Measurements from ENCODE around the gene NR6A1.

NR6A1 gene

GRCh38 chr9:124569942-124570341 lies 201.2 kb downstream of the NR6A1 start:
- TF ChIP-seq ZNF274 (IDR thresholded peaks at IDR 0.05; ENCODE audit: low read depth, low read length): no peak
- H3K4me3 ChIP-seq (ENCODE audit: low read length): no peak overlapping the region

- no peak overlapping the region for H3K4me3 ChIP-seq (ENCODE audit: low read length)
- no peak for TF ChIP-seq ZNF274 (IDR thresholded peaks at IDR 0.05; ENCODE audit: low read depth, low read length)
Observed at GRCh38 chr9:124567362-124567761, 203.7 kb downstream of the NR6A1 start.

- no peak overlapping the region for H3K4me3 ChIP-seq (ENCODE audit: low read length)
- TF ChIP-seq ZNF274 (IDR thresholded peaks at IDR 0.05; ENCODE audit: low read depth, low read length): no peak
Observed at GRCh38 chr9:124562328-124562727, 208.8 kb downstream of the NR6A1 start.

GRCh38 chr9:124559871-124560270 lies 211.2 kb downstream of the NR6A1 start:
- no peak overlapping the region for H3K4me3 ChIP-seq (ENCODE audit: low read length)
- TF ChIP-seq ZNF274 (IDR thresholded peaks at IDR 0.05; ENCODE audit: low read depth, low read length): no peak

GRCh38 chr9:124558777-124559470 lies 212.2 kb downstream of the NR6A1 start:
- TF ChIP-seq ZNF274 (IDR thresholded peaks at IDR 0.05; ENCODE audit: low read depth, low read length): no peak
- no peak overlapping the region for H3K4me3 ChIP-seq (ENCODE audit: low read length)

- no peak for TF ChIP-seq ZNF274 (IDR thresholded peaks at IDR 0.05; ENCODE audit: low read depth, low read length)
- H3K4me3 ChIP-seq (ENCODE audit: low read length): no peak overlapping the region
Observed at GRCh38 chr9:124557895-124558294, 213.2 kb downstream of the NR6A1 start.

GRCh38 chr9:124555043-124555442 lies 216.1 kb downstream of the NR6A1 start:
- no peak overlapping the region for H3K4me3 ChIP-seq (ENCODE audit: low read length)
- no peak for TF ChIP-seq ZNF274 (IDR thresholded peaks at IDR 0.05; ENCODE audit: low read depth, low read length)

- no peak for TF ChIP-seq ZNF274 (IDR thresholded peaks at IDR 0.05; ENCODE audit: low read depth, low read length)
- no peak overlapping the region for H3K4me3 ChIP-seq (ENCODE audit: low read length)
Observed at GRCh38 chr9:124553738-124554137, 217.4 kb downstream of the NR6A1 start.

- TF ChIP-seq ZNF274 (IDR thresholded peaks at IDR 0.05; ENCODE audit: low read depth, low read length): no peak
- no peak overlapping the region for H3K4me3 ChIP-seq (ENCODE audit: low read length)
Observed at GRCh38 chr9:124552273-124552605, 218.9 kb downstream of the NR6A1 start.

GRCh38 chr9:124551472-124552272 lies 219.4 kb downstream of the NR6A1 start:
- TF ChIP-seq ZNF274 (IDR thresholded peaks at IDR 0.05; ENCODE audit: low read depth, low read length): no peak
- no peak overlapping the region for H3K4me3 ChIP-seq (ENCODE audit: low read length)

- no peak overlapping the region for H3K4me3 ChIP-seq (ENCODE audit: low read length)
- no peak for TF ChIP-seq ZNF274 (IDR thresholded peaks at IDR 0.05; ENCODE audit: low read depth, low read length)
Observed at GRCh38 chr9:124550072-124550471, 221.0 kb downstream of the NR6A1 start.

GRCh38 chr9:124549016-124549415 lies 222.1 kb downstream of the NR6A1 start:
- no peak overlapping the region for H3K4me3 ChIP-seq (ENCODE audit: low read length)
- TF ChIP-seq ZNF274 (IDR thresholded peaks at IDR 0.05; ENCODE audit: low read depth, low read length): no peak

- no peak overlapping the region for H3K4me3 ChIP-seq (ENCODE audit: low read length)
- TF ChIP-seq ZNF274 (IDR thresholded peaks at IDR 0.05; ENCODE audit: low read depth, low read length): no peak
Observed at GRCh38 chr9:124544535-124544934, 226.6 kb downstream of the NR6A1 start.

GRCh38 chr9:124541824-124542223 lies 229.3 kb downstream of the NR6A1 start:
- TF ChIP-seq ZNF274 (IDR thresholded peaks at IDR 0.05; ENCODE audit: low read depth, low read length): no peak
- H3K4me3 ChIP-seq (ENCODE audit: low read length): no peak overlapping the region

GRCh38 chr9:124537926-124538325 lies 233.2 kb downstream of the NR6A1 start:
- no peak overlapping the region for H3K4me3 ChIP-seq (ENCODE audit: low read length)
- no peak for TF ChIP-seq ZNF274 (IDR thresholded peaks at IDR 0.05; ENCODE audit: low read depth, low read length)

All from GM08714 (cell line).